C4-2B (cell line): ENCODE data around the gene HNRNPK.
A peak's percentile ranks its signal among the peaks of the same experiment; 100 is the strongest.

Source experiments
- H3K27ac ChIP-seq: fragments of 450-650 bp; 2 replicates; pipeline ENCODE4 v1.5.1; 2017
- CTCF ChIP-seq: fragments of 450-650 bp; conservative IDR thresholded peaks from 2 replicates; pipeline ENCODE4 v1.5.1; 2017; ENCODE audit warnings: mild to moderate bottlenecking
- ZFX ChIP-seq: fragments of 450-650 bp; IDR thresholded peaks from 2 replicates; pipeline ENCODE4 v1.6.1; 2017

The HNRNPK gene

DNA sequence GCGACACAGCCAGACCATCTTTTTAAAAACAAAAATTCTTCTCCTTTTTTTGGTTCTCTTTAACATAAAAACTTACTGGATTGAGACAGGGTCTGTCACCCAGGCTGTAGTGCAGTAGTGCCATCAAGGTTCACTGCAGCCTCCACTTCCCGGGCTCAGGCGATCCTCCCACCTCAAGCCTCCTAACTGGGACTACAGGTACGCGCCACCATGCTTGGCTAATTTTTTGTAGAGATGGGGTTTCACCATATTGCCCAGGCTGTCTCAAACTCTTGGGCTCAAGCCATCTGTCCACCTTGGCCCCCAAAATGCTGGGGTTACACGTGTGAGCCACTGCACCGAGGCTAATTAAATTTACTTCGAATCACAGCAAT, 13.8 kb downstream of the HNRNPK start:
- H3K27ac ChIP-seq, result no peak overlapping the region
- TF ChIP-seq ZFX, result no peak
- no peak for TF ChIP-seq CTCF

DNA sequence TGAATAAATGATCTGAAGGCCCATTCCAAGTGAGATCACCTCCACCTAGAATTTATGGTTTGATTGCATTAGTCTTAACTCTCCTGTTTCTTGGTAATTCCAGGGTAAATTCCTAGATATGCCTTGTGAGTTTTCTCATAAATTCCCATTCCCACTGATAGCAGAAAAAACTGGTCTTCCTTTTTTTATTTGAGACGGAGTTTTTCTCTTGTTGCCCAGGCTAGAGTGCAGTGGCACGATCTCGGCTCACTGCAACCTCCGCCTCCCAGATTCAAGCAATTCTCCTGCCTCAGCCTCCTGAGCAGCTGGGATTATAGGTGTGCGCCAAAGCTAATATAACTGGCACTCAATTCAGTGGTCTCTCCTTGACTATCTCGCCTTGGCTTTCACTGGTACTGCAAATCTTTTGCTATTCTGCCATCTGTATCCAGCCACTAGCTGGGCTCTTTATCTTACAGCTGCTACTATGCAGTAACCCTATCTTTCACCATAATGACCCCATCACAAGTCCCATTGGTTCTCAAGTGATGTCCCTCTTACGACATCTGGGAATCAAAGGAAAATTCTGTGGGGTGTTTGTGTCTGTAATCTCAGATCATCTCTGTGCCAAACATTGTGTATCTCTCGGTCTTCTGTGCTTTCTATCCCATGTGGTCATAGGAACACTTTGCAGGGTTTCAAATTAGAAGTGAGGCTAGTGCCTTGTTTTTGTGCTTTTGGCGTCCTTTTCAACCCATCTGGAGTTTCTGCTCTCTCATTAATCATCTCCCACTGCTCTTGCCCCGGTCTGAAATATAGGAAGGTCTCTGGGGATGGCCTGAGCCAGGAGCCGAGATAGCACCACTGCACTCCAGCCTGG, 14.4 kb downstream of the HNRNPK start:
- no peak for TF ChIP-seq ZFX
- no peak for TF ChIP-seq CTCF

DNA sequence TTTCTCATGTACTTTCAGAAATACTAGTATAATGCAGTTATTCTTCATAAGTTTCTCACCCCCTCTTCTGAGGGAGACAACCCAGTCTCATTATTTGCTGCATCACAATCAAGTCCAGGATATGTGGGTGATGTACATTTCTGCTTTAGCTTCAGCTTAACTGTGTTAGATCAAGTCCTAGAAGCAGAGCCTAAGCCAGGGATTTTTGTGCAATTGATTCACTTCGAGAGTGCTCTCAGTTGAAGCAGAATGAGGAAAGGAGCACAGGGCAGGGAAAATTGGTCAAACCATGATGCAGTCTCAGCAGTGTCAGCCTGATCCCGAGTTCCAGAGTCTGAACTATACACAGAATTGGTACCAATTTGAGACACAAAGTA, 15.1 kb downstream of the HNRNPK start:
- TF ChIP-seq CTCF (no peak), ZFX (no peak)
- H3K27ac ChIP-seq, result no peak overlapping the region

More for the DNA sequence above, 14.4 kb downstream of the HNRNPK start:
- H3K27ac ChIP-seq, result no peak overlapping the region

- H3K27ac ChIP-seq, result peak overlapping the region; percentile 72
- TF ChIP-seq CTCF (no peak), ZFX (no peak)
These were observed 17.9 kb downstream of the HNRNPK start for GRCh38 chr9:83962165-83962564.

- TF ChIP-seq ZFX (no peak), CTCF (no peak)
- H3K27ac ChIP-seq, result no peak overlapping the region
These were observed 19.0 kb downstream of the HNRNPK start for GRCh38 chr9:83960991-83961390.

GRCh38 chr9:83959061-83959460, 21.0 kb downstream of the HNRNPK start:
- H3K27ac ChIP-seq, result no peak overlapping the region
- TF ChIP-seq ZFX, result no peak

GRCh38 chr9:83957248-83957513, 22.8 kb downstream of the HNRNPK start:
- TF ChIP-seq ZFX (no peak), CTCF (no peak)
- H3K27ac ChIP-seq, result peak overlapping the region; percentile 80
